GM18867 (cell line): ENCODE data around the gene KLRC4.
"Not testable (repeated sequence)": the region's sequence is repeated elsewhere in the genome, so short reads cannot be mapped to it uniquely, and the experiment has no call there.

Experiments used
- ATAC-seq: cut with Tn5 transposase; IDR thresholded peaks from one replicate; pipeline ENCODE4 v1.9.1; 2021; ENCODE audit warnings: mild to moderate bottlenecking, moderate library complexity; ENCODE audit not compliant: unreplicated experiment

Gene KLRC4

GRCh38 chr12:10409392-10409791, at the start of gene KLRC4:
TSS of gene KLRC4 (minus strand) at chr12:10409757. CDS start at chr12:10409575, 182 bp downstream.
- ATAC-seq: no peak

GRCh38 chr12:10457760-10458159, 48.2 kb upstream of the KLRC4 start:
- ATAC-seq: no peak

DNA sequence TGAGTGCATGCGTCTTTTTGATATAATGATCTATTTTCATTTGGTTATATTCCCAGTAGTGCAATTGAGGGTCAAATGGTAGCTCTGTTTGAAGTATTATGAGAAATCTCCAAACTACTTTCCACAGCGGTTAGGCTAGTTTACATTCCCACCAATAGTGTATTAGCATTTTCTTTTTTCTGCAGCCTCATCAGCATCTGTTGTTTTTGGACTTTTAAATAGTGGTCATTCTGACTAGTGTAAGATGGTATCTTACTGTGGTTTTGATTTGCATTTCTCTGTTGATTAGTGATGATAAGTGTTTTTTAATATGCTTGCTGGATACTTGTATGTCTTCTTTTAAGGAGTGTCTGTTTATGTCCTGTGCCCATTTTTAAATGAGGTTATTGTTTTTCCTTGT, 47.3 kb upstream of the KLRC4 start:
- no peak for ATAC-seq

DNA sequence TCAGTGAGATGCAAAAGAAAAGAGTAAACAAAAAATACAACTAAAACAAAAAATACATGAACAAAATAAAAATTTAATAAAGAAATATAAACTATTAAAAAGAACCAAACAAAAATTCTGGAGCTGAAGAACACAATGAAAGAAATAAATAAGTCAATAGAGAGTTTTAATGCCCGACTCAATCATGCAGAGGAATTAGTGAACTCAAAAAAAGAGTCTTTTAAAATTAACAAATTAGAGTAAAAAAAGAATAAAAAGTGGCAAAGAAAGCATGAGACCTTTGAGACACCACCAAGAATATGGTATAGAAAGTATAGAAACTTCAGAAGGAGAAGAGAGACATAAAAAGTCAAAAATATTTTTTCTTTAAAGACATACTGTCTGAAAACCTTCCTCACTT, 46.2 kb upstream of the KLRC4 start:
- no peak for ATAC-seq

GRCh38 chr12:10454531-10454930, 45.0 kb upstream of the KLRC4 start:
- ATAC-seq: no peak

- ATAC-seq: no peak
These were observed 43.6 kb upstream of the KLRC4 start, which contains the start of gene KLRC1 for GRCh38 chr12:10453156-10453555. TSS of gene KLRC1 (minus strand) at chr12:10453377. CDS start at chr12:10451156, 2,221 bp downstream.

- no peak for ATAC-seq
These were observed 38.7 kb upstream of the KLRC4 start for GRCh38 chr12:10448236-10448635.

DNA sequence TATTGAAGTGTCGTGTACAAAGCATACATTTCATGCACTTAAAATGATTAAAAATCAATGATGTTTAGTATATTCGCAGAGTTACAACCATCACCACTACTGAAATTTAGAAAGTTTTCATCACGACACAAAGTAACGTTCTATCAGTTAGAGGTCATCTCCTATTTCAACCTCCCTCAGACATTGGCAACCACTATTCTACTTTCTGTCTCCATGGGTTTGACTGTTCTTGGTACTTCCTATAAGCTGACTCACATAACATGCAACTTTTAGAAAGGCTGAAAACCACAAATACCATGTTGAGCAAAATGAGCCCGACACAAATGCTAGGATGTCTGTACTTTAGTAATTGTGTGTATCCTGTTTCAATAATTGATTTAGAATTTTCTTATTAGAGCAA, 36.5 kb upstream of the KLRC4 start:
- ATAC-seq: not testable (repeated sequence)

DNA sequence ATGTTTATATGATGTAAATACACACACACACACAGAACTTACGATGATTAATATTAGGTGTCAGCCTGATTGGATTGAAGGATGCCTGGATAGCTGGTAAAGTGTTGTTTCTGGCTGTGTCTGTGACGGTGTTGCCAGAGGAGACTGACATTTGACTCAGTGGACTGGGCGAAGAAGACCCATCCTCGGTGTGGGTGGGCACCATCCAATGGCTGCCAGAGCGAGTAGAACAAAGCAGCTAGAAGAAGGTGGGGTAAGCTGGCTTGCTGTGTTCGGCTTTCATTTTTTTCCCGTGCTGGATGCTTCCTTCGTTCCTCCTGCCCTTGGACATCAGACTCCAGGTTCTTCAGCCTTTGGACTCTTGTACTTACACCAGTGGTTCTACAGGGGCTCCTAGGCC, 31.6 kb upstream of the KLRC4 start:
- ATAC-seq: not testable (repeated sequence)

- ATAC-seq: not testable (repeated sequence)
These were observed 30.2 kb upstream of the KLRC4 start for GRCh38 chr12:10439608-10440274.

DNA sequence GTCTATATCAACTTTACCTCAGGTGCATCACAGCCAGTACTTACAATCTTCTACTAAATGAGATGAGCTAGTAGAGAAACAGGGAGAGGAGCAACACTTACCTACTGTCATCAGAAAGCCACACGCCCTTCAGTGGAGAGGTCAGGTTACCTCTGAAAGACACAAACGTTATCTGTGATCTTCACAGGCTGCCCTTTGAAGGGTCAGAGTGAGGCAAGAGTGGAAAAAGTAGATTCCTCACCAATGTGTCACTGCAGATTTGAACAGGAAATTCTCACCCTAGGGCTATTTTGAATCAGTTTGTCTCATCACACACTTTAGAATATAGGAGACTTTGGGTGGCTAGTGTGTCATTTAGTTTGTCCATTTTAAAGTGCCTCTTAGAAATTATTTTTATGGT, 28.0 kb upstream of the KLRC4 start:
- ATAC-seq: not testable (repeated sequence)

DNA sequence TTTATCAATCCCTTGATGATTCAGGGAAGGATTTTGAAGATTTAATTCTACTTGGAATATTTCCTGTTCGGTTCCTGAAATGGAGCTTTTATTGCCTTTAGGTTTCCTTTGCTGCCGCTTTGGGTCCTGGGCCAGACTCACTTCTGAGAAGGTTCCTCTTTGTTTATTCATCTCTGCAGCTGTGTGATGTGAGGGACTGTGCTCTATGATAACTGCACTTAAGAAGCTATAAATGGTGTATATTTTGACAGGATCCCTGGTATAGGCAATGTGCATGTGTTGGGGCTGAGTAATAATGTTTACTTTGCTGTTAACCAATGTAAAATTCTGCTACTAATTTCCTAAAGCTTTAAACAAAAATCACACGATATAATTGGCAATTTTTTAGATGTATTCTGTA, 26.3 kb upstream of the KLRC4 start, which contains the start of gene KLRC2:
Gene KLRC2 (minus strand): TSS at position 195 of the 400 bp plus-strand sequence. CDS start 24 bp downstream, at position 171.
- ATAC-seq: not testable (repeated sequence)

- ATAC-seq: not testable (repeated sequence)
These were observed 21.1 kb upstream of the KLRC4 start for GRCh38 chr12:10430623-10431022.

GRCh38 chr12:10425938-10426337, 16.4 kb upstream of the KLRC4 start:
- ATAC-seq: not testable (repeated sequence)

GRCh38 chr12:10424260-10424899, 14.8 kb upstream of the KLRC4 start:
- ATAC-seq: not testable (repeated sequence)

- ATAC-seq: not testable (repeated sequence)
These were observed 12.6 kb upstream of the KLRC4 start for GRCh38 chr12:10422159-10422558.

GRCh38 chr12:10420334-10420733, 10.8 kb upstream of the KLRC4 start, which contains the start of gene KLRC3:
TSS of gene KLRC3 (minus strand) at chr12:10420595. CDS start at chr12:10420550, 45 bp downstream.
- ATAC-seq: not testable (repeated sequence)

DNA sequence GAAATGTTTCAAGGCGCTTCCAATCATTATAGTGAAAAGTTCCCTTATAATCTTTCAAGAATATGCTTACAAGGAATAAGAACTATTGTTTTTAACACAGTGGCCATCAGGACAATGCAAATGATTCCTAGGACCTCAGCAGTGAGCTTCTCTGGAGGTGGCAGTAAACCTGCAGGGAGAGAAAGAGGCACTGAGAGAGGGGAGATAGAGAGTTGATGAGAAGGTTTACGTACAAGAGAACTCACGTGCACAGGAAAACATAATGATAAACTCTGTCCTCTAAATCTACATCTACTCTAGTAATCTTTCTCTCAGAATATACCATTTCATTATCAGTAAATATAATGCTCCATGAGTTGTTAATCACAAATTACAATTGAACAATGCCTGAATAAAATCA, 715 bp downstream of the KLRC4 start:
- ATAC-seq: no peak

DNA sequence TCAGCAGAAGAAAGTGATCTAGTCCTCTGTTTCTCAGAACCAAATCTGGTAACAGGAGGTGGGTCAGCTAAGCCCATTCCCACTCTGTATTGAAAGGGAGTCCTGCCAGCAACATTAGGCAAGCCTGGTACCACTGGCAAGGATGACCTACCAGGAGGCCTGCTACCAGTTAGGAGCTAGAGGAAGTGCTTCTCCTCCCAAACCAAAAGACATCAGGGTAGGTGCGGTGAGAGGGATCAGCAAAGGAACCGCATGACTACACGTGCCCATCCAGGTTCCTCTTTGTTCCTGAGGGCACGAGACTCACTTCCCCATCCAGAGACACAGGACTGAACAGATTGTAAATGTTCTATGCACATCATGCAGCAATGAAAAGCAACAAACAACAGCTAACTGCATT, 2.8 kb downstream of the KLRC4 start:
- no peak for ATAC-seq

DNA sequence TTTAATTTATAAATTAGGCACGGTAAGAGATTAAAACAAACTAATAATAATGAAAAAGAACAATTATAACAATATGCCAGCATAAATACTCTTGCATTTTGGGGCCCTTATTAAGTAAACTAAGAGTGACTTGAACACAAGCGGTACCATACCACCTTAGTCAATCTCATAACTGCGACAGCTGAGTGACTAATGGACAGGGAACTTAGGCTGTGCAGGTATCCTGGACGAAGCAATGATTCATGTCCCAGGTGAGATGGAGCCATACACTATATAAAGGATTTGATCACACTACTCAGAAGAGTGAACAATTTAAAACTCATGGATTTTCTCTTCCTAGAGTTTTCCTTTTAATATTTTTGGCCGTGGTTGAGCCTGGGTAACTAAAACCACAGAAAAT, 4.3 kb downstream of the KLRC4 start:
- ATAC-seq: no peak

GRCh38 chr12:10404798-10405197, 4.8 kb downstream of the KLRC4 start:
- no peak for ATAC-seq

DNA sequence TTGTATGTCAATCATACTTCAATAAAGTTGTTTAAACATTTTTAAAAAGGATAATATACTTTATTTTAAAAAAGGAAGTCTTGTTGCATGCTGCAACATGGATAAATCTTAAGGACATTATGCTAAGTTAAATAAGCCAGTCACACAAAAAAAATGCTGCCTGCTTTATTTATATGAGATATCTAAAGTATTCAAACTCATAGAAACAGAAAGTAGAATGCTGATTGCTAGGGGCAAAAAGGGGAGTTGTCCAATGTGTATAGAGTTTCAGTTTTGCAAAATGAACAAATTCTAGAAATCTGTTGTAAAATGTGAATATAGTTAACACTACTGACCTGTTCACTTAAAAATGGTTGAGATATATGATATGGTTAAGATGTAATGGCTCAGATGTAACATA, 8.7 kb downstream of the KLRC4 start:
- no peak for ATAC-seq
